K562 (cell line): ENCODE results near the gene POMGNT2. TPM values are rescaled to one million over a fixed set of nuclear protein-coding genes. Genes with fewer than 3 reads are reported as not detected.

Experiments used
- ATAC-seq: fragments of 200-7000 bp; cut with Tn5 transposase; 3 replicates; pipeline ENCODE4 v1.9.1; 2020; ENCODE audit warnings: moderate library complexity
- BruUV-seq: library from RNA; stranded (reverse); fragments of 400-500 nt; replicated peaks from 2 replicates; lab custom pipeline; 2021; lab: Mats Ljungman, UMichigan
- CTCF ChIA-PET: fragments of 300-600 bp; formaldehyde crosslinking; extraction: SDS; loops from one replicate; lab custom pipeline; 2021; ENCODE audit warnings: low intra/inter-chr PET ratio; lab: Yijun Ruan, JAX
- POLR2A ChIA-PET: fragments of 300-600, 350-650 bp; sonication (Branson Sonifier 250); formaldehyde crosslinking; extraction: SDS; loops from one replicate; lab custom pipeline; 2021; ENCODE audit warnings: antibody characterized with exemption, inconsistent platforms; lab: Yijun Ruan, JAX
- DNase-seq, 4 experiments: peaks; one replicate each; pipeline versions ENCODE4 v3.0.0 to v3.0.0-alpha.2; 2011 to 2018; ENCODE audit warnings: low spot score in 3 of 4, mixed read lengths in 3 of 4; ENCODE audit errors: extremely low read depth in 1 of 4
- FAIRE-seq: peaks from 2 replicates; lab custom pipeline; 2011; peaks lifted over from hg19 to GRCh38; lab: Jason Lieb, UNC
- H2AFZ ChIP-seq: 2 replicates; pipeline ENCODE4 v1.6.0; 2011; ENCODE audit warnings: low read depth, low read length, control low read depth, inconsistent platforms
- H3K27ac ChIP-seq: fragments of 200-600 bp; 3 replicates; pipeline ENCODE4 v1.8.0; 2011; ENCODE audit warnings: low read depth, mild to moderate bottlenecking, control low read depth, inconsistent platforms, low read length, moderate library complexity, mixed read lengths; ENCODE audit errors: extremely low read depth
- H3K27me3 ChIP-seq, 2 experiments: fragments of 300-600 bp in 1 of 2; 2 replicates in 1 of 2; 3 replicates in 1 of 2; pipeline versions ENCODE4 v1.6.0 to v1.8.0; 2011; ENCODE audit warnings: inconsistent platforms in 2 of 2, low read length in 2 of 2, mild to moderate bottlenecking in 1 of 2, mixed read lengths in 1 of 2, moderate library complexity in 1 of 2; ENCODE audit not compliant: control insufficient read depth in 2 of 2, insufficient read depth in 2 of 2
- H3K36me3 ChIP-seq: fragments of 300-600 bp; 3 replicates; pipeline ENCODE4 v1.8.0; 2011; ENCODE audit warnings: mild to moderate bottlenecking, low read length, inconsistent platforms; ENCODE audit not compliant: control insufficient read depth, insufficient read depth
- H3K4me1 ChIP-seq, 2 experiments: fragments of 200-600 bp in 1 of 2; replicated peaks in 1 of 2; 2 replicates in 1 of 2; 3 replicates in 1 of 2; pipeline versions ENCODE4 v1.5.1 to v1.8.0; 2011; ENCODE audit warnings: inconsistent platforms in 2 of 2, low read length in 2 of 2, mild to moderate bottlenecking in 1 of 2, mixed read lengths in 1 of 2, moderate library complexity in 1 of 2; ENCODE audit not compliant: control insufficient read depth in 2 of 2, insufficient read depth in 2 of 2
- H3K4me2 ChIP-seq: 2 replicates; pipeline ENCODE4 v1.6.1; 2011; ENCODE audit warnings: low read length, control low read depth, inconsistent platforms, mixed read lengths; ENCODE audit not compliant: insufficient read depth
- H3K4me3 ChIP-seq: fragments of 200-600 bp; sonication (generic), shearing (Covaris generic); 2 replicates; pipeline ENCODE4 v1.5.1; 2016; ENCODE audit warnings: control low read depth, inconsistent platforms
- H3K79me2 ChIP-seq: fragments of 200-600 bp; 3 replicates; pipeline ENCODE4 v1.8.0; 2011; ENCODE audit warnings: low read length, inconsistent platforms; ENCODE audit not compliant: control insufficient read depth, insufficient read depth
- H3K9ac ChIP-seq, 2 experiments: 2 replicates each; pipeline versions ENCODE4 v1.6.0 to v1.6.1; 2011; ENCODE audit warnings: low read depth in 2 of 2, low read length in 2 of 2, control low read depth in 1 of 2, inconsistent platforms in 1 of 2, mild to moderate bottlenecking in 1 of 2, mixed read lengths in 1 of 2; ENCODE audit not compliant: insufficient read depth in 1 of 2
- H3K9me1 ChIP-seq: one replicate; pipeline ENCODE4 v1.6.0; 2011; ENCODE audit warnings: inconsistent platforms, mild to moderate bottlenecking, low read length, moderate library complexity; ENCODE audit not compliant: control insufficient read depth, insufficient read depth
- H3K9me3 ChIP-seq: replicated peaks from 2 replicates; pipeline ENCODE4 v1.5.1; 2011; ENCODE audit warnings: low read depth, low read length, inconsistent platforms; ENCODE audit not compliant: control insufficient read depth, insufficient read depth
- H4K20me1 ChIP-seq: replicated peaks from 2 replicates; pipeline ENCODE4 v1.6.1; 2011; ENCODE audit warnings: low read length, inconsistent platforms, mixed read lengths; ENCODE audit not compliant: control insufficient read depth, insufficient read depth
- CREM ChIP-seq: IDR thresholded peaks from 2 replicates; pipeline ENCODE4 v1.6.1; 2014; ENCODE audit warnings: antibody characterized with exemption, low read depth
- FOXM1 ChIP-seq, 2 experiments: fragments of 450-650 bp in 1 of 2; sonication (generic) in 1 of 2; formaldehyde crosslinking in 1 of 2; IDR thresholded peaks; 2 replicates each; pipeline versions ENCODE4 v1.6.1 to v1.9.0; 2017 to 2022; ENCODE audit warnings: low read depth in 2 of 2, mild to moderate bottlenecking in 2 of 2, missing genetic modification reagents in 1 of 2, moderate library complexity in 1 of 2
- FUS ChIP-seq: fragments of 200-400 bp; formaldehyde crosslinking; optimal IDR thresholded peaks from 2 replicates; pipeline ENCODE3; 2017; ENCODE audit warnings: low read depth, low read length
- GATA2 ChIP-seq: sonication (generic); formaldehyde crosslinking; IDR thresholded peaks from 2 replicates; pipeline ENCODE4 v1.4.0; 2020; ENCODE audit warnings: mild to moderate bottlenecking, missing genetic modification reagents
- WGBS: fragments of 100-300 bp; shearing (Covaris generic); methylation state at CpG from one replicate; pipeline ENCODE4 v1.1.6; 2016; ENCODE audit warnings: low coverage, mixed read lengths; ENCODE audit not compliant: insufficient coverage; ENCODE audit errors: missing lambda C conversion rate; 5-methylcytosine and 5-hydroxymethylcytosine counted together
- in situ Hi-C: fragments of 300-500 bp; cut with MboI; formaldehyde crosslinking; loops from 4 replicates; pipeline ENCODE4 v1.15.0; 2018; ENCODE audit warnings: inconsistent platforms, mixed read lengths
- intact Hi-C: fragments of 100-400 bp; cut with micrococcal nuclease; formaldehyde crosslinking; loops from 2 replicates; pipeline ENCODE4 v1.14.2; 2022
- polyA plus RNA-seq, 8 experiments: library from polyadenylated mRNA; depleted of rRNA in 4 of 8; stranded (reverse) in 5 of 8; unstranded in 3 of 8; fragments of >200 nt; fragmentation: Nextera tagmentation in 2 of 8; fragmentation: Illumina TruSeq in 1 of 8; extraction: Ambion mirVana in 2 of 8; extraction: Trizol in 1 of 8; gene quantifications; 2 replicates each; pipeline versions ENCODE4 v1.2.1 to v1.2.3, GENCODE V29; 2011 to 2014; ENCODE audit warnings: inconsistent platforms in 1 of 8, missing spikeins in 1 of 8
- total RNA-seq, 7 experiments: library from RNA; depleted of rRNA in 6 of 7; stranded (reverse); fragments of >200 nt in 6 of 7; fragmentation: Illumina TruSeq in 2 of 7; extraction: Trizol in 2 of 7; gene quantifications; 2 replicates each; pipeline versions ENCODE4 v1.2.1 to v1.2.3, GENCODE V29; 2011 to 2021; ENCODE audit warnings: low replicate concordance in 1 of 7

The POMGNT2 gene
- total and polyA plus RNA-seq, 9 of the 15 experiments (the other 6 are each of a cell fraction or from before 2014, with no cell fraction given), result 0.65 to 14.1 (median 10.3) TPM

DNA sequence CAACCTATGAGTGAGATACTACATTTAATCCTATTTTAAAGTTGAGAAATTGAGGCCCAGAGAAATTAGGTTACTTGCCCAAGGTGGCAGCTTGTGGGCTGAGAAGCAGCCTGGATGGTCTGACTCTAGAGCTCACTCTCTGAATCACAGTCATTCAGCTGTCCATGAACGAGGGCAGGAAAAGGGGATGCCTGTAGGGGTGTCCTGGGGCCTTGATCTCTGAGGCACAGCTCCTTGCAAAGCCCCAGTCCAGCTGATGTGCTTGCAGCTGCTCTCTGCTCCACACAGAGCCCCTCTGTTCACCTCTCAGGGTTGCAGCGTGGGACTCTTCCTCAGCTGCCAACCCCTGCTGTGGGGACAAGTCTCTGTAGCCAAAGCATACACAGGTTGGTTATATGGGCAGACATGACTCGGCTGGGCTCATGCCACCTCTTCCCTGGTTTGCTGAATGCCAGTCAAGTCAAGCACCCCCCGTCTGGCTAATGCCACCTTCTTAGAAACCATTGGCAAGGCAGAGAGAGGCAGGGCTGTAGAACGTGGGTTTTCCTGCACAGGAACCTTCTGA, 70.0 kb downstream of the POMGNT2 start (continued):
- no peak for TF ChIP-seq FOXM1 (IDR thresholded peaks at IDR 0.05; ENCODE audit: low read depth)
- no peak for TF ChIP-seq FOXM1 (CRISPR knock-in tag; IDR thresholded peaks at IDR 0.05; ENCODE audit: low read depth)
- no peak for TF ChIP-seq FUS

DNA sequence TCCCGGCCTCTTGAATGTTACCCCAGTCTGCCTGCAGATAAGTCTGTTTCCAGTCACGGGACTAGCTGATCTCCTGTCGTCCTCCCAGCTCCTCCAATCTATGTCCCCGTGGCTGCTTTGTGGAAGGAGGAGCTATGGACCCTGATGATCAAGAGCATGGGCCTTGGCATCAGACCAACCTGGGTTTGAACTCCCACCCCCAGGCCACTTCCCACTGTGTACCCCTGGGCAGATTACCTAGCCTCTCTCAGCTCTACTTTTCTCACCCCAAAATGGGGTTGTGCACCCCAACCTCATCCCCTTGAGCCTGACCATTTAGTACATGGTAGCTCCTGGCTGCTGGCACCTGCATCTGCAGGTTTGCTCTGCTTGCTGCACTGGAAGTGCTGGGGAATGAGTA, 71.0 kb downstream of the POMGNT2 start:
- DNase-seq, result no peak
- Histone ChIP-seq H3K9me3 (no peaks in the 10 kb centered on the region), H3K9ac (no peak overlapping the region), H2AFZ (no peak overlapping the region), H4K20me1 (no peaks in the 10 kb centered on the region; the same call in 1 of the 2 replicates), H3K36me3 (no peaks in the 10 kb centered on the region), H3K4me2 (no peak overlapping the region), H3K4me1 (no peaks in the 10 kb centered on the region), H3K27me3 (peaks cover 24 to 63% of the 10 kb centered on the region in 2 experiments), H3K4me3 (no peak overlapping the region), H3K79me2 (no peaks in the 10 kb centered on the region), H3K9me1 (no peaks in the 10 kb centered on the region), H3K27ac (no peak overlapping the region)
- in situ Hi-C loops, result loop anchor here (10.0 kb wide), 1 partner anchor 1010 kb away; no protein-coding TSS in a partner anchor
- intact Hi-C loops, result no loop called here
- POLR2A ChIA-PET, result interaction anchor here (0.6 to 1.8 kb wide), 2 partner anchors 20 to 250 kb away, joined by 3 to 4 read pairs; no protein-coding TSS in a partner anchor
- TF ChIP-seq CREM (no peak), GATA2 (CRISPR knock-in tag) (no peak)
- CTCF ChIA-PET, result no interaction called here
- WGBS, result 0% methylated on average over 4 of the region's 4 CpGs
- no peak for FAIRE-seq
- ATAC-seq, result no peak
- no TSS peak for BruUV-seq
